Measurements from ENCODE around the gene GPSM1.
A peak's percentile ranks its signal among the peaks of the same experiment; 100 is the strongest.

The GPSM1 gene

DNA sequence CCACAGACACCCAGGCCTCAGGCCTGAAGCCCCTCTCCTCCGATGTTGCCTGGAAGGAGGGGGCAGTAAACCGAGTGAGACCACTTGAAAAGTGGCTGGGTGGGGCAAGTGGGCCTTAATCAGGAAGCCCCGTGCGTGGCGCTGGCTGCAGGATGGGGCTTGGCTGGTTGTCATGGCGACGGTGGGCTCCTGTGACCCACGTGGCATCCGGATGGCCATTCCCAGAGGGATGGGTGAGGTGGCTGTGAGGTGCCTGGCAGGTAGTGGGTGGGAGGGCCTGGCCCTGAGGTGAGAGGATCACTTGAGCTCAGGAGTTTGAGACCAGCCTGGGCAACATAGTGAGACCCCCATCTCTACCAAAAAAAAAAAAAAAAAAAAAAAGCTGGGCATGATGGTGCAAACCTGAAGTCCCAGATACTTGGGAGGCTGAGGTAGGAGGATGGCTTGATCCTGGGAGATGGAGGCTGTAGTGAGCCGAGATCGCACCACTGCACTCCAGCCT lies 5.2 kb downstream of the GPSM1 start:
- DNase-seq (ENCODE audit: low read depth): no peak

DNA sequence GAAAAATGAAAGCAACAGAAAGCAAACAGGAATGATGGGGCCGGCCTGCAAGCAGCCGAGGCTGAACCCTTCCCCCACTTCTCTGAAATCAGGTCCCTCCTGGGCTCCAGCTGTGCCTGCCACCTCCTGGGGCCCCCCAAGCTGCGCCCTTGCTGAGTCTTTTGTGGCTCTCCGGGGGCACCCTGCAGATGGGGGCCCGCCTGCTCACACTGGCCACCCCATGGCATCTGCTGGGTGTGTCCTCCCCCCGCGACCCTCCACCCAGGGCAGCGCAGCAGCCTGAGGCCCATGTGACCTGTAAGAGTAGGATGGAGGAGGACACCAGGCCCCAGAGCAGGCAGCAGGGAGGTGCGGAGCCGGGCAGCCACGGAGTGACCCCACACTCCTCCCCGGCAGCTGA lies 5.7 kb downstream of the GPSM1 start:
- DNase-seq (ENCODE audit: low read depth): no peak

GRCh38 chr9:136333486-136333885 lies 6.1 kb downstream of the GPSM1 start:
- DNase-seq (ENCODE audit: low read depth): no peak

GRCh38 chr9:136334541-136334940 lies 7.2 kb downstream of the GPSM1 start:
- no peak for DNase-seq (ENCODE audit: low read depth)

DNA sequence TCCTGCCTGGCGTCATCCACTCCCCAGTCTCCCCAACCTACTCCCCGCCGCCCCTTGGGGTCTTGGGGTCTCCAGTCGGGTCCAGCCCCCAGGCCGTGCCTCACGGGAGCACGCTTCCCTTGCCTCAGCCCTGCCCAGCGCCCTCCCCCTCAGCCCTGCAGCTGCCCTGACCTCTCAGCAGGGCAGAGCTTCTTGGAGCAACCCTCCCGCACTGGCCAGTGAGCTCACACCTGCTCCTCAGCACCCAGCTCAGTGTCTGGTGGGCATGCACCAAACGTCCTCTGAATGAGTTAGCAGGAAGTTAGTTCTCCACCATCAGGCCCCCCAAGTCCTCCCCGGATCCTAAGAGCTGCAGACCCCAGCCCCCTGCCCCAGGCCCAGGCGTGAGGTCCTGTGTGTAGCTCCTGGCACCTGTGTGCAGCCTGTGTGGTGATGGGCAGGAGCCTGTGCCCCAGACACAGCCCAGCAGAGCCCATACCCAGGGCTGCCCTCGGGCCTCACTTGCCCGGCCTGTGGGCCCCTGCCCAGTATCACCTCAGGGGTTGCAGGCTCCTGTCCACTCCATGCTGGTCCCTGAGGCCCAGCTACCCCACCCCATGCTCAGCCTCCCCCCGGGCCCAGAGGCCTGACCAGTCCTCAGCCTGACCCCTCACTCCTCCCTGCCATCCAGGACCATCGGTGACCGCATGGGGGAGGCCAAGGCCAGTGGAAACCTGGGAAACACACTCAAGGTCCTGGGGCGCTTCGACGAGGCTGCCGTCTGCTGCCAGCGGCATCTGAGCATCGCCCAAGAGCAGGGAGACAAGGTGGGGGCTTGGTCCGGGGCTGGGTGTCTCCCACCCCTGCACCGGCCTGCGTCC lies 8.2 kb downstream of the GPSM1 start:
- DNase-seq (ENCODE audit: low read depth): no peak

DNA sequence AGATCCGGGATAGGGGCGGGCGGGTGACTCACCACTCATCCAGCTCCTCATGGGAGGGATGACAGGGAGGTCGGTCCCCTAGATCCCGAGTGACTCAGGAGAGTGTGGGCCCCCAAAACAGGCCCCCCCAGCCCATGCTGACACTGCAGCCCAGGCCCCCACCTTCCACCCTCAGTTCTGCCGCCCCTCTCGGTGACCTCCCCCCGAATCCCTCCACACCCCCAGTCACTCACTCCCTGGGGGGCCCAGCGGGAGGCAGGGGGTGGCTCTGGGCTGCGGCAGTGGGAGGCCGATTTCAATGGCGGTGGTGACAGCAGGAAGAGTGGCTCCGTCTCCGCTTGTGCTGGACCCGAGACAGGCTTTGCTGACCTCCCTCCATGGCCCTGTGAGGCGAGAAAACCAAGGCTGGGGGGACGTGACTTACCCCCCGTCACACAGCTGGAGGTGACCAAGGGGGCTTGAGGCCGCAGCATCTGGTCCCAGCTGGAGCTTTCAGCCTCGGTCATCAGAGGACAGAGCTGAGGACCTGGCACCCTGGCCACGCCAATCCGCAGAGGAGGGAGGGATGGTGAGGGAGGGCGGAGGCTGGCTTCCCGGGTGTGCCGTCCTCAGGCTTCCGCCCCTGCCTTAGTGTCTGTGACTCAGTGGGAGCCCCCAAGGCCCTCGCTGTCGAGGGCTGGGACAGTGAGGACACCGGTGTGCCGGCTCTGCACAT lies 9.0 kb downstream of the GPSM1 start:
- no peak for DNase-seq (ENCODE audit: low read depth)

GRCh38 chr9:136336881-136337280 lies 9.5 kb downstream of the GPSM1 start:
- DNase-seq (ENCODE audit: low read depth): no peak

GRCh38 chr9:136337416-136338395 lies 10.4 kb downstream of the GPSM1 start:
- no peak for DNase-seq (ENCODE audit: low read depth)

GRCh38 chr9:136338511-136338910 lies 11.2 kb downstream of the GPSM1 start:
- DNase-seq (ENCODE audit: low read depth): no peak

DNA sequence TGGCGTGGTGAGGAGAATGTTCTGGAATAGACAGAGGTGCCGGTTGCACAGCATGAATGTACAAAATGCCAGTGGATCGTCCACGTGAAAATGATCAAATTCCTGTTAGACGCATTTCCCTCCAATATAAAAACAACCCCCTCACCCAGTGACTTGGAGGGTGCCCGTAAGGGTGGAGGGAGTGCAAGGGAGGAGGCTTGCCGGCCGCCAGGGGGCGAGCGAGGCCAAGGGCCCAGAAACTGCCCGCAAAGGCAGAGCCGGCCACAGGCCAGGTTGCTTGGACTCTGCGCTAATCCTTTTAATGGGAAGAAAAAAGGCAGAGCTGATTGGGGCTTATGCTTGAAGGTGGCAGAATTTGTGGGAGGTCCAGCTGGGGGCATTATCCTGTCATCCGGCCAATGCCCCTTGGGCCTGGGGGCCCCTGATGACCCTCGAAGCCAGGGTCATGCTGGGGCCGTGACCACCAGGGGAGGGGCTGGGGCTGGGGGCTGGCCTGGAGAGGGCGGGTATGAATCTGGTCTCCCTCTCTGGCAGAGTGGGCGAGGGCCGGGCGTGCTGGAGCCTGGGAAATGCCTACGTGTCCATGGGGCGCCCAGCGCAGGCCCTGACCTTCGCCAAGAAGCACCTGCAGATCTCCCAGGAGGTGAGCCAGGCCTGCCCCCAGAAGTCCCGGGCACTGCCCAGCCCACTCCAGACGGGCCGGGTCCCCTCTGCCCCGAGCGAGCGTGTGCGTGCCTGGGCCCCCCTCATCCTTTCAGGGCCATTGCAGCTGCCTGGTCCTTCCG lies 12.0 kb downstream of the GPSM1 start:
- no peak for DNase-seq (ENCODE audit: low read depth)

- no peak for DNase-seq (ENCODE audit: low read depth)
These were observed 12.6 kb downstream of the GPSM1 start for GRCh38 chr9:136339958-136340310.

- DNase-seq (ENCODE audit: low read depth): no peak
These were observed 13.2 kb downstream of the GPSM1 start for GRCh38 chr9:136340356-136341041.

GRCh38 chr9:136341042-136341655 lies 13.8 kb downstream of the GPSM1 start:
- no peak for DNase-seq (ENCODE audit: low read depth)

DNA sequence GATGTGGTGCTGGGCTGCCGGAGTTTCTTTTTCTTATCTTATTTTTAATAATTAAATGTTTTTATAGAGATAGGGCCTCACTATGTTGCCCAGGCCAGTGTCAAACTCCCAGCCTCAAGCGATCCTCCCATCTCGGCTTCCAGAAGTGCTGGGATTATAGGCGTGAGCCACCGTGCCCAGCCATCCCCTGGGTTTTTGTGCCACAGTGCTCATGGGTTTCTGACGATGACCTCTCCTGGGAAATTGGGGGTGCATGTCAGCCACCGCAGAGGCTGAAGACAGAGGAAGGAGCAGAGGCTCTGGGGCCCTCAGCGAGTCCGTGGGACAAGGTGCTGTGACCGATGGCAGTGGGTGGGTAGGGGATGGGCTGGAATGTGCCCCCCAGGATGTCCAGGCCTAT lies 14.4 kb downstream of the GPSM1 start:
- DNase-seq (ENCODE audit: low read depth): no peak

- DNase-seq (ENCODE audit: low read depth): peak; percentile 46
These were observed 15.1 kb downstream of the GPSM1 start for GRCh38 chr9:136342181-136343120.

DNA sequence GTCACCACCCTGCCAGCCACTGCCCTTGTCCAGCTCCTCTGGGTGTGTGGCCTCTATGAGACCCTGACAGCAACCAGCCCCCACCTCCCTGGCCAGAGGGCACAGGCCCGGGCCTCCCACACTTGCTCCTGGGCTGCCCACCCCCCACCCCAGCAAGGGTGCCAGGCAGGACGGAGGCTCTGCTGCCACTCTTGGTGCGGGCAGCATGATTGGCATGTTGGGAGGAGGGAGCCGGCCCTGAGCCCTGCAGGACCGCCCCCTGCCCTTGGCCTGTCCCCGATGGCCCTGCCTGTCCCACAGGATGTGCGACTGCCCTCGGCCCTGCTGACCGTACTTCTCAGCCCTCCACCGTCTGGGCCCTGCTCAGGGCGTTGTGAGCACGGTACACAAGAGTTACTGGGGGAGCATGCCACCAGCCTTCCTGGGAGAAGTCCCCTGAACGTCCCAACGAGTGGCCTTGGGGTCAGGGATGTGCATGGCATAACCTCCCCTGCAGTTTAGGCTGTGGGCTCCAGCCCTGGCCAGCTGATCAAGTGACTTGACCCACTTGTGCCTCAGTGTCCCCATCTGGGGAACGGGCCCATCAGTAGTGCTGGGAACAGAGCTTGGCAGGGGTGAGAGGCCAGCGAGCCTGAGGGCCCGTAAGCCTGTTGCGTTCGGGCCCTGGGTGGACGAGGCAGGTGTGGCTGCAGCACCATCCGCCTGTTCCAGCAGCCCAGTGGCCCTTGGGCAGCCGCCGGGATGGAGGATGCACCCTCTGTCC lies 16.0 kb downstream of the GPSM1 start:
- DNase-seq (ENCODE audit: low read depth): no peak

- no peak for DNase-seq (ENCODE audit: low read depth)
These were observed 16.5 kb downstream of the GPSM1 start for GRCh38 chr9:136343884-136344269.

GRCh38 chr9:136344544-136345280 lies 17.4 kb downstream of the GPSM1 start:
- DNase-seq (ENCODE audit: low read depth): no peak

Data from activated T-cell treated with anti-CD3 and anti-CD28 coated beads for 1 hour (primary cell).